Eye (tissue), 1 donor: ENCODE results near the gene ZBTB7B.
A peak's percentile ranks its signal among the peaks of the same experiment; 100 is the strongest.

Experiments
- DNase-seq: peaks from one replicate; pipeline ENCODE4 v3.0.0-alpha.2; 2015

Gene ZBTB7B

DNA sequence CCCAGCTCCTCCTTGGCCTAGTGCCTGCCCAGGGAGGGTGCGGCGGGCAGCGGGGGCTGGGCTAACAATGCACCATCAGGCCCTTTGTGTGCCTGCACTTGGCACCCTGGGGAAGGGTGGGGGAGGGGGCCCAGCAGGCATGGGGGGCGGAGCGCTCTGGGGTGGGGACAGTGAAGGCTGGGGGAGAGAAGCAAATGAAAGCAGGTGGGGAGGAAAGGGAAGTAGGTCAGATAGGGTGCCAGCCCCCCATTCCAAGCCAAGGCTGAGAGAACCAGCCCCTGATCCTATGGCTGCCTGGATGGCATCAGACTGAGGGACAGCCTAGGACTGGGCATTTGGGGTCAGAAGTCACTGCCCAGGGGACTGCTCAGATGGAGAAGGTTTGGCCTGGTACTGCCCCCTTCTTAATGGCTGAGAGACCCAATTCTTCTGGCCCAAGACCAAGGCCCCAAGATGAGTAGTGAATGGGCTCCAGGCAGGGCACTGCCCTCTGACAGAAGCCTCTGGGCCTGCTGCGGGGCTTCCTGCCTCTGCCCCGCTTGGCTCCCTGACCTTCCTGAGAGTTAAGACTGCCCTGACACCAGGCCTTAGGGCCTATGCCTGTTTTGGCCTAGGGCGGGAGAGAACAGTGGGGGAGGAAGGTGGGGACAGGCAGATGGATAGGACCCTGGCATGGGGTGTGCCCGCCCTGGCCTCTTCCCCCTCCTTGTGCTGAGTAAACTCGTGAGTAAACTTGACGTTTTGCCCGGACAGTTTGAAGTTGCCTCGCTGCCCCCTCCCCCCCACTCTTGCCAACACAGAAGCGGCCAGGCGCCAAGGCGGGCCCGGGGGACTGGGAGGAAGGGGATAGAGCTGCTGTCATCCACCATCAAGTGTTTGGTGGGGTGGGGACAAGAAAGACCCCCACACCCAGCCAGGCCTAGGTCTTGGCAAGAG lies 2.7 kb downstream of the ZBTB7B start:
- no peak for DNase-seq

DNA sequence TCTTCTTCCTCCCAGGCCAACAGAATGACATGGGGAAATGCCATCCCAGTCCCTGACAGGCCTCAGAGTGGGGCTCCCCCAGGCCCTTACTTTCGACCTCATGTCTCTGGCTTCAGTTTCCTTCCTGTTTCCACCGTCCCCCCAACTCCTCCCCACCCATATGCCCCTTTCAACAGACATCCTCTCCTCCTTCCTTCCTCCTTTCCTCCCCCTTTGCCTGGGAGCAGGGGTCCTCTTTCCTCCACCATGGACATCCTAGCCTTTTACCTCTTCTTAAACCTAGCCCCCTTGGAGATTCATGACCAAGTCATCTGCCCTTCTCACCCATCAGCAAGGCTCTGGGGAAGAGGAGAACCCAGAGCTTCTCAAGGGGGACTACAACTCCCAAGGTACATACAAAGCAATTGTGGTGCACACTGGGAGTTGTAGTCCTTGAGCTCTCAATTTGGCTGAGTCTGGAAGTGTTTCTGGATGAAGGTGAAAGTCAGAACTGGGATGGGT lies 4.0 kb downstream of the ZBTB7B start:
- peak; percentile 68 for DNase-seq

DNA sequence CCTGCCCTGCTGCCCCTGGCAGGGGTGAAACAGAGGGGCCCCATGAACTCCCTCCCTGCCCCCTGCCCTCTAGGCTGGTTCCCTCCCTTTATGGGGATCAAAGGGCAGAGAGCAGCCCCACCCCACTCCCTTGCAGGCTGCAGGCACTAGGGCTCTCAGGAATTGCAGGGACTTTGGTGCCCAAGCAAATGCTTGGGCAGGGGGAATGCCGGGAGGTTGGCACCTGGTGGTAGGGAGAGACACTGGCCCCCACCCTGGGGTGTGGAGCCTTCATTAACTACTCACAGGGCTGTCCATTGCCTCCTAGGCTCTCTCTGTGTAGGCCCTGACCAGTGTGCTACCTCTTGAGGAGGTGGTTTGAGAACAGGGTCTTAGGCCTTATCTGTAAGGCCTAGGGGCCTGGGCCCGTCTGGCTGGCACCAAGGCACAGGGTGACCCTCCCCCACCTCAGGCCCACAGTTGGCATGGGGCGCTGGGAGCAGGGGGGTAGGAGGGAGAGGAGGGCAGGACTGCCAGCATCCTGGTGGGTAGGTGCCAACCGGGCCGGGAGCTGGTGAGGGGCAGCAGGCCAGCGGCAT lies 4.7 kb downstream of the ZBTB7B start:
- no peak for DNase-seq

DNA sequence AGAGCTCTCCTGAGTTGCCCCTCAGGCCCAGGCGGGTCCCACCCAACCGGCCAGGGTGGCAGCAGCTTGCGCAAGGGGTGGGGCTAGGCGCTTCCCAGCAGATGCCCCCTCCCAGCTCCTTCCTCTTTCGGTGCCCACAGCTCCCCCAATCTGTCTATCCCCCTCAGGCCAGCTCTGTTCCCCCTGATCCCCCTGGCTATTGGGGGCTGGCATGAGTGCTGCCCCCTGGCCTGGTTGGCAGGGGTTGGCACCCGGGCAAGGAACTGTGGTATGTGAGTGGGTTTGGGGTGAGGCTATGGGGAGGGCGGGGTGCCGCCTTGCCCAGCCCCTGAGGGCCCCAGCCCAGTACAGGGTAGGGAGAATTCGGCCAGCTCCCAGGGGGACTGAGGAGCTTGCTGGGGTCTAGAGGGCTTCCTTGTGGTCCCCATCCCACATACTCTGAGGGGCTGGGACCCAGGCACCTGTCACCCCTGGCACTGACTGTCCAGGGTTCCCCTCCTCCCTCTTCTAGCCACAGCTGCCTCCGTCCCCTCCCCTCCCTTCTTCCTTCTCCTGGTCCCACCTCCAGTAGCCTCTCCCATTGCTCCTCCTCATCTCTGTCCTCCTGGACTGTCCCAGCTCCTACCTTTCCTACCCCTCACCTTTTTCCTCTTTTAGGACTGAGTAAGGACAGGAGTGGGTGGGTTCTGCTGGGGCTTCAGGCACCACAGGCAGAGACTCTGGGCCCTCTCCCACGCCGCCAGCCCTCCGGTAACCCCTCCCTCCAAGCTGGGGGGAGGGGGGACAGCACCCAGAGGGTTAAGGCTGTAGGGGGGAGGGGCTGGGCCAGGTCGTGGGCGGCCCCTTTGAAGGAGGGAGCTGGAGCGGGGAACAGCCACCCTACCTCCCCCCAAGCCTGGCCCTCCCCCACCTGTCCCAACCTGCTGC lies 5.7 kb downstream of the ZBTB7B start:
- DNase-seq, result no peak

DNA sequence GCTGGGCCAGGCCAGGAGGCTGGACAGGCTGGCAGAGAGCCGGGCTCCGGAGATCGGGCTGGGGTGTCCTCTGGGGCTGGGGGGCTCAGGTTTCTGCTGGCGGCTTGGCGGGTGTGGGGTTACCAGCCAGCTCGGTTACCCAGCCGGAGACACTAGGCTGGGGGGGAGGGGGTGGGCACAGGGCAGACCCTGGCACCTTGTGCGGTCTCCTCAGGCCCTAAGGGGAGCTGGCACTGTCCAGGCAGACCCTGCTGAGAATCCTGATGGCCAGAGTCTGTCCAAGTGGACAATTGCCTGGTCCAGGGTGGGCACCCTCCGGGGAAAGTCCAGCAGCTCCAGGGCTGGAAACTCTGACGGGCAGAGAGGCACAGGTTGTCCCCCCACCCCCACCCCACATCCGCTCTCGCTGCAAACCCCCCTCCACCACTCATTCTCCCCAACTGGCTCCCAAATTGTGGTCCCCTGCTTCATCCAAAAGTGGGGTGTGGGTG lies 6.7 kb downstream of the ZBTB7B start:
- DNase-seq, result no peak

DNA sequence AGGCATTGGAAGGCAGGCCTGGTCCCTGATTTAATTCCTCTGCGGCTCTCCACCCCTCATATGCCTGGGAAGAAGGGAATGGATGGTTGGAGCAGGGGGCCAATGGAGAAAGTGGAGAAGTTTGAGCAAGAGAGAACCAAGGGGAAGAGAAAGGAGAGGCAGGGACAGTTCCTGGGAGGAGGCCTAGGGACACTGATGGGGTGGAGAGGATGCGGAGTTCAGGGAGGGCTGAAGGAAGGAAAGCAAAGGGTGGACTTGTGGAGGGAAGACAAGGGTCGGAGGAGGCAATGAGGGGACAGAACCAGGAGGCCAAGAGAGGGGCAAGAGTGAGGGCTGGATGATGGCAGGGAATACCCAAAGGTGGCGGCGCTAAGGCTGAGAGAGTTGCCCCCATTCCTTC lies 7.1 kb downstream of the ZBTB7B start:
- DNase-seq, result no peak

DNA sequence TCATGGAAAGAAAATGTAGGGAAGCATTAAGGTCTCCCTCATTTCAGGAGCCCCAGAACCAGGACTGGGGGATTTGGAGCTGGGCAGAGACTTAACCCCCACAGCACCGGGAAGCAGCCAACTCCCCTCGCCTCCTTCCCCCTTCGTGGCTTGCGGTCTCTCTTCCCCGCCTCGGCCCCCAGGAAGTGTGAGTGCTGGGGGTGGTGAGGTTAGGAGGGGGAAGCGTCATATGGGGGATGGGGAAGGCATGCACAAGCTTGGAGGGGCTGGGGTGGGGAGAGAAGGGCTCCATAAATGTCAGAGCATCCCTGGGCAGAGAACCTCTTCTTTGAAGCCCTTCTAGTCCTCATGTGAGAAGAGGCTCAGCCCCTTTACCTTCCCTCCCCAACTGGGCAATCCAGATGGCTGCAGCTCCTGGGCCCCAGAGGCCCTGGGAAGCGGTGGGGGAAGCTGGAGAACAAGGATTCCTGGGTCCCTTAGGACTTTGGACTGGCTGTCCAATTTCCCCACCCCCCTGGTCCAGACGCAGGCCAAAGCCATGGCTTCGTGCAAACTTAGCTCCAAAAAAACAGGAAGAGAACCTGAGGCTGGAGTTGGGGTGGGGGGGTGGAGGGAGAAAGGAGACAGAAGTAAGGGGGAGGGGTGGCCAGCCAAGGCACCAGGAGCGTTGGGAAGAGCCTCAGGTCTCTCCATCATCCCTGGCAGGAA lies 7.8 kb downstream of the ZBTB7B start:
- DNase-seq, result no peak

DNA sequence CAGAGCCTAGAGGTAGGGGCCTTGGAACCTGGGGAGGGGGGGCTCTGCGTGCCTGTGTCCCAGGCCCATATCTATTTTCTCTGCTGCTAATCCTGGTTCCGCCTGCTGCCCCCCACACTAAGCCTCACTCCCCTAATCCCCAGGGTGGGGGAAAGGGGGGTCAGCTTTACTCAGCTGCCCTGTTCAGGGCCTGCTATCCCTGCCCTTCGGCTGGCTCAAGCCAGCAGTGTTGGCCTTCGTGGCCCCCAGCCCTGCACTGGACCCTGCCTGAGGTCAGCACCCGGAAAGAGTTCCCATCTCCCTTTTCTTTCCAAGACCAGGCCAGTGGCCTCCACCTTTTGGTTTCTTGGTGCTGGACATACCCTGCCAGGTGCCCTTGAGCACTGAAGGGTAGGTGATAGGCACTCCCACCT lies 8.4 kb downstream of the ZBTB7B start:
- no peak for DNase-seq

DNA sequence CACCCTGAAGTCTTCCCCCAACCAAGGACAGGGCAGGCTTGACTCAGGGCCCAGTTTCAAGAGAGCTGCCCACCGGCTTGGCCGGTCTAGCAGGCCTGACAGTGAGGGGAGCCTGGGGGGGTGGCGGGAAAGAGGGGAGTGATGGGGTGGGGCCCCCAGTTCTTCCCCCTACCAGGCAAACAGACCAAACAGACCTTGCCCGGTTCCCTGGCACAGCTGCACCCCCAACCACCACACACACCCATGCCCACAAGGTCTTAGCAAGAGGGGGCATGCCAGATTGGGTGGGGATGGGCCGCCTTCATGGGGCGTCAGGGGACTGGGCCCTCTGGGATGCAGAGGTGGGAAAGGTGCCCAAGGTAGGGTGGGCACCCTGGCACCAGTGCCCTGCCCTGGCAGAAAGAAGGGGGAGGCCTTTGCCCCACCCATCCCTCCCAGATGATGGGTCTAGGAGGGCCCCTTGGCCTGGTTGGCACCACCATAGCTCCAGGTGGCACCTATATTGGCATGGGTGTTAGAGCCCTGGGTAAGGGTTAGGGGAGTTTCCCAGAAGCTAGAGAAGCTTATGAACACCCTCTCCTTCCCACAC lies 8.9 kb downstream of the ZBTB7B start:
- DNase-seq, result no peak

DNA sequence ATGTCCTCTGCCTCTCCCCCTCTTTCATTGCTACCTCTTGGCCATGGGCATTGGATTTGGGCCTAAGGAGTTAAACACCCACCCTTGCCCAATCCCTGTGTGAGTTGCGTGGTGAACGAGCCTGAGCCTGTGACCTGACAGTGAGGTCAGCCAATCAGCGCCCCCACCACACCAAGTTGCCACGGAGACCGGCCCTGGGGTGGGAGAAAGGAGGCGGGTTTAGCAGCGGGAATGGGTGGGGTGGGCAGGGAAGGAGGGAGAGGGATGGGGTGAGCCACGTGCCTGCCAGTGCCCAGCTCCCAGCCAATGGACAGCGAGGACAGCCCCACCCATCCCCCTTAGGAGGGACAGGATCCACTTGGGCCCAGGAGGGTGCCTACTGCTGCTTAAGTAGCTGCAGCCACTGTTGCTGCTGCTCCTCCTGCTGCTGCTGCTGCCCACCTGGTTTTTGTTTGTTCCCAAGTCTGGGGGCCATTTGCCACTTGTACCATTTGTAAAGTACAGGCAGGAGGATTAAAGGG lies 9.5 kb downstream of the ZBTB7B start:
- DNase-seq, result peak; percentile 89

DNA sequence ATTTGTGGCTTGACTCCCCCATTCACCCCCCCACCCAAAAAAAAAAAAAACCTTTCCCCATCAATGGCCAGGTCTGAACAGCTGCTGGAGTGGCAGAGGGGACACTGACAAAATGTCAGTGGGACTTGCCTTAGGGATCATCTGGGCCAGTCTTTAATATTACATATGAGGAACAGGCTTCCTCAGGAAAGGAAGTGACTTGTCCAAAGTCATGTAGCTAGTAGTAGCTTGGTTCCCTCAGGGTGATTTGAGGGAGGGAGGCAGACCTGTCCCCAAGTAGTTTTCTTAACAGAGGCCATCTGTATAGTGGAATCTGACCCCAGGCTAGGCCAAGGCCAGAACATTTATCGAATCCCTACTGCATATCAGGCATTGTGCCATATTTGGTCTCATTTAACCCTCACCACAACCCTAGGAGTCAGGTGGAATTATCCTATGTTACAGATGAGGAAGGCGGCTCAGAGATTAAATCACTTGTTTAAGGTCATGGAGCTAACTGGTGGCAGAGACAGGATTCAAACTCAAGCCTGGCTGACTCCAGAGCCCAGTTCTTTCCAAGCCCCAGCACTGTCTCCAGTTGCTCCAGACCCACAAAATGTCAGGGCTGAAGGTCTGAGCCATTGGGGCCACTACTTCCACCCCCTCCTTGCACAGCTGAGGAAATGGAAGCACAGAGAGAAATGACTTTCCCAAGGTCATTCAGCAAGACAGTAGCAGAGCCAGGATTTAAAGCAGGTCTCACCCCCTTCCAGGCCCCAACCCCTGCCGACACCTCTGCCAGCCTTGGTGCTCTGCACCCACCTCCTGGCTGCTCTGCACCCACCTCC lies 10.4 kb downstream of the ZBTB7B start:
- DNase-seq, result no peak

DNA sequence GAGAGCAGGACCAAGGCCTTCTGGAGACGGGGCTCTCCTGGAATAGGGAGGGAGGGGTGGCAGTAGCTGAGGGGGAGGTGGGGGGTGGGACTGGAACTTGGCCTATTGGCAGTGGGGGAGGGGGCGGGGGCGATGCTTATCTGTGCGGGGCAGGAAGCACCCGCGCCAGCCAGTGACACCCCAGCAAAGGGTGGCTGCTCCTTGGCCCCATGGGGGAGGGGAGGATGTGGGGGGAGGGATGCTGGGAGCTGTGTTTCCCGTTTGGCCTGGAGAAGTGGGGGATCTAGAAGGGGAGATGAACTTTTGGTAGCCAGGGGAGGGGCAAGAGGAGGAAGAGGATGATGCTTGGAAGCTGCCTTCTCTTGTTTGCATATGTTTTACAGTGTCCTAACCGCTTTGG lies 11.0 kb downstream of the ZBTB7B start:
- no peak for DNase-seq

DNA sequence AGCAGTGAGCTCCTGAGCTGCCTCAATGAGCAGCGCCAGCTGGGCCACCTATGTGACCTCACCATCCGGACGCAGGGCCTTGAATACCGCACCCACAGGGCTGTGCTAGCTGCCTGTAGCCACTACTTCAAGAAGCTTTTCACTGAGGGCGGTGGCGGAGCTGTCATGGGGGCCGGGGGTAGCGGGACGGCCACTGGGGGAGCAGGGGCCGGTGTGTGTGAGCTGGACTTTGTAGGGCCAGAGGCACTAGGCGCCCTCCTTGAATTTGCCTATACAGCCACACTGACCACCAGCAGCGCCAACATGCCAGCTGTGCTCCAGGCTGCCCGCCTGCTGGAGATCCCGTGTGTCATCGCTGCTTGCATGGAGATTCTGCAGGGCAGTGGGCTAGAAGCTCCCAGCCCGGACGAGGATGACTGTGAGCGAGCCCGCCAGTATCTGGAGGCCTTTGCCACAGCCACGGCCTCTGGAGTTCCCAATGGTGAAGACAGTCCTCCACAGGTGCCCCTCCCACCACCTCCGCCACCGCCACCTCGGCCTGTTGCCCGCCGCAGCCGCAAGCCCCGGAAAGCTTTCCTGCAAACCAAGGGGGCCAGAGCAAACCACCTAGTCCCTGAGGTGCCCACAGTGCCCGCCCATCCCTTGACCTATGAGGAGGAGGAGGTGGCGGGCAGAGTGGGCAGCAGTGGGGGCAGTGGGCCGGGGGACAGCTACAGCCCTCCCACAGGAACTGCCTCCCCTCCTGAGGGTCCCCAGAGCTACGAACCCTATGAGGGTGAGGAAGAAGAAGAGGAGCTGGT lies 12.3 kb downstream of the ZBTB7B start:
- DNase-seq, result no peak

DNA sequence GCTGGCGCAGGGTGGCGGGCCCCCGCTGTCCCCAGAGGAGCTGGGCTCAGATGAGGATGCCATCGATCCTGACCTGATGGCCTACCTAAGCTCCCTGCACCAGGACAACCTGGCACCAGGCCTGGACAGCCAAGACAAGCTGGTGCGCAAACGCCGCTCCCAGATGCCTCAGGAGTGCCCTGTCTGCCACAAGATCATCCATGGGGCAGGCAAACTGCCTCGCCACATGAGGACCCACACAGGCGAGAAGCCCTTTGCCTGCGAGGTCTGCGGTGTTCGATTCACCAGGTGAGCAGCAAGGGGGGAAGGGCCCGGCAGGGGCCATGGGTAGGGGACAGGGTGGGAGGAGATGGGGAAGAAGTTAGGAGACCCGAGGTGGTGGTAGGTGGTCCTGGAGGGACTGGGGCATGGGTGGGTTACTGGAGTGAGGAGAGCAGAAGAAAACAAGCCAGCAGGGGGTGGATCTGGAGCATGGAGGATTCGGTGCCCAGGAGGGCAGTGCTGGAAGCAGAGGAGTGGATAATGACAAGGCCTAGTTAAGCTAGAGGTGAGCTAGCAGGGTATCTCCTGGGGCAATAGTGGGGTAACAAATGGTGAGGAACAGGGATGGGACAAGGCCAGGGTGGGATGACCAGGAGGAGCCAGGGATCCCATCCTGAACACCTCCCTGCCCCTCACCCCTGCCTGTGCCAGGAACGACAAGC lies 13.1 kb downstream of the ZBTB7B start:
- DNase-seq, result no peak

DNA sequence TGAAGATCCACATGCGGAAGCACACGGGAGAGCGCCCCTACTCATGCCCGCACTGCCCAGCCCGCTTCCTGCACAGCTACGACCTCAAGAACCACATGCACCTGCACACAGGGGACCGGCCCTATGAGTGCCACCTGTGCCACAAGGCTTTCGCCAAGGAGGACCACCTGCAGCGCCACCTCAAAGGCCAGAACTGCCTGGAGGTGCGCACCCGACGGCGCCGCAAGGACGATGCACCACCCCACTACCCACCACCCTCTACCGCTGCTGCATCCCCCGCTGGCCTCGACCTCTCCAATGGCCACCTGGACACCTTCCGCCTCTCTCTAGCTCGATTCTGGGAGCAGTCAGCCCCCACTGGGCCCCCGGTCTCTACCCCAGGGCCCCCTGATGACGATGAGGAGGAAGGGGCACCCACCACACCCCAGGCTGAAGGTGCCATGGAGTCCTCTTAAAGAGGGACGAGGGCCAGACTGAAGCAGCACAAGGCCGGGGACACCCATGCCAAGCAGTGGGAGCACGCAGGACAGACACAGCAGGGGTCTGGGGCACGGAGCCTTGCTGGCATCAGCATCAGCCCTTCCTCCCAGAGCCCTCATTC lies 13.7 kb downstream of the ZBTB7B start:
- DNase-seq, result no peak

DNA sequence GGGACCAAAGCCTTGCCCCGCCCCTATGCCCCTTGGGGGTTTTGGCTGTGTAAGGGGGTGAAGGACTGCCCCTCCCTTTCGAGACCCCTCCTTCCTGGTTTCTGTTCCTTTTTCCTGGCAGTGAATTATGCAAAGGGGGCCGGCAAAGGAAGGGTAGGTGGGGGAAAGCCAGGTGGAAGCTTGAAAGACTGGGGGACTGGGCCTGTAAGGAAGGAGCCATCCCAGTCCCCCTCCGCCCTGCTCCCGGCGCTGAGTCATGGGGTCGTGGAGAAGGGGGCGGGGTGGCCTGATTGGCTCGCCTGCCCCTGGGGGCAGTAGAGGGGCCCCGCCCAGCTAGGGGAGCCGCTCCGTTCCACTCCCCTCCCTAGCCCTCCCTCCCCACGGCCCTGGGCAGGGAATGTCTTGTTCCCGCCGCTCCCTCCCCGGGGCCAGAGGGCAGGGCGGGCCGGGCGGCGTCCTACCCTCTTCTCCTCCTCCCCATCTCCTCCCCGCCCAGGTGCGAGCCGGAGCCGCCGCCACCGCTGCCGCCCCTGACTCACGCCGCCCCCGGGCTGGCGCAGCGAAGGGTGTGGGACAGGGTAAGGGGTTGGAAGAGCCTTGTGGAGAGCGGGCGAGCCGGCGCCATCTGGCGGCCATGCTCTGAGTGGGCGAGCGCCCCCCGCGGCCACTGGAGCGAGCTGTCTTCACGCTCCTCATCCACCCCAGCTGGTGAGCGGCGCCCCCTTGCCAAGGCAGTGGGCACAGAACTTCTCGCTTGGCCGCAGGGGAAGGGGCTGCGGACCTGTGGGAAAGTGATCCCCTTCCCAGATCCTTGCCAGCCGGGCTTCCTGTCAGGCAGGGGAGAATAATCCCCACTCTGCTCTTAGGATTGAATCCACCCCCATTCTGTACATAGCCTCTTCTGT lies 14.7 kb downstream of the ZBTB7B start:
- DNase-seq, result peak; percentile 95

DNA sequence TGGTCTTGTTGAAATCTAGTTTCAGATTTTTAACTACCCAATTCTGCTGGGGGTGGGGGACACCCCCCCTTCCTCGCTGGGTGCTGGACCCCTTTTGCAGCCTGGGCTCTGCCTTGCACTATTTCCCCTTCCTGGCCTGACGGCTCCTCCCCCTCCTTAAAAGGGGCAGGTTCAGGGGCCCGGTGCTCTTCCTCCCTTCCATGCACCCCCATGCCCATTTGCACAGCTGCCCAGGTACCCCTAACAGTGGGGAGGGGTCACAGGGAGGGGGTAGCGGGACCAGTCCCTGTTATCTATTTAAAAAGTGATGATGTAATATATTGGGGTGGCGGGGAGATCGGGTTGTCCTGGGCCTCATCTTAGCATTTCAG lies 15.3 kb downstream of the ZBTB7B start:
- no peak for DNase-seq
